Astrocyte (in vitro differentiated cells and primary cell): ENCODE measurements around the gene DISC1.

Experiments
- CTCF ChIP-seq: IDR thresholded peaks from 2 replicates; pipeline ENCODE4 v1.5.1; 2011; ENCODE audit warnings: low read depth, mild to moderate bottlenecking, inconsistent platforms, low read length, moderate library complexity; ENCODE audit not compliant: insufficient read depth
- EZH2 ChIP-seq: IDR thresholded peaks from 2 replicates; pipeline ENCODE4 v1.6.1; 2012; ENCODE audit warnings: mild to moderate bottlenecking, low read length, inconsistent platforms; ENCODE audit not compliant: insufficient read depth

DNA sequence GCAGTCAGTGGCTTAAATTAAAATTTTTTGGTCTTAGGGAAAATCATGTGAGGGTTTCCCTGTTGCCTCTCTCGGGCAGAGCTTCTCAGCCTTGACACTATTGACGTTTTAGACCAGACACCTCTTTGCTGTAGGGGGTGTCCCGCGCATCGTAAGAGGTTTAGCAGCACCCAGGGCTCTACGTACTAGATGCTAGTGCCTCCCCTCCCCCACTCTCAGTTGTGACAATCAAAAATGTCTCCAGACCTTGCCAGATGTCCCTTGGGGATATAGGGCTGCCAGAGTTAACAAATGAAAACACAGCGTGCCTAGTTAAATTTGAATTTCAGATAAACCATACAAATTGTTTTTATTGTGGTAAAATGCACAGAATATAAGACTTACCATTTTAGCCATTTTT lies 293.3 kb downstream of the DISC1 start:
- TF ChIP-seq CTCF: no peak
- no peak for TF ChIP-seq EZH2
